ENCODE measurements around the gene AOC3. TPM values are rescaled to one million over a fixed set of nuclear protein-coding genes. Genes with fewer than 3 reads are reported as not detected.

Gene AOC3
- total and polyA plus RNA-seq, 2 of the 13 experiments (the other 11 are each of a cell fraction or from before 2014, with no cell fraction given) = 8.7 to 51.7 TPM

DNA sequence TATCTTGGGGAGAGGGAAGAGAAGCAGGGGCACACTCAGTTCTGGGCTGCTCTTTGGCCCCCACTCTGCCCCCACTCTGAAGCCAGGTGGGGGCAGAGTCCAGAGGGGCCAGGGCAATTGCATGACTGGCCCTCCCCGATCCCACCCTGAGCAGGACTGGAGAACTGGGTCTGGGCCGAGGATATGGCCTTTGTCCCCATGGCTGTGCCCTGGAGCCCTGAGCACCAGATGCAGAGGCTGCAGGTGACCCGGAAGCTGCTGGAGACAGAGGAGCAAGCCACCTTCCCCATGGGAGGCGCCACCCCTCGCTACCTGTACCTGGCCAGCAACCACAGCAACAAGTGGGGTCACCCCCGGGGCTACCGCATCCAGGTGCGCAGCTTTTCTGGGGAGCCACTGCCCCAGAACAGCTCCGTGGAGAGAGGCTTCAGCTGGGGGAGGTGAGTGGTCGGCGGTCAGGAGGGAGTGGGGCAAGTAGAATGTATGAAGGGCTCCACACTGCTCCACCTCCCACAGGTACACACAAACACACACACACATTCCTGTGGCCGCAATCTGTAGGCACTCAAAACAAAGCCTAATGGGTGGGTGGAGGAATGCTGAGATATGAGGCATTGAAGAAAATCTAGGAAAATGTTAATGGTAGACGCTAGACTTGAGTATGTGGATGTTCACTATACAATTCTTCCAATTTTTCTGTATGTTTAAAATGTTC, 21.4 kb downstream of the AOC3 start:
- Histone ChIP-seq H3K27me3 (ENCODE audit: control insufficient read depth in 1 of 2, insufficient read depth in 2 of 2, low read length in 2 of 2) (no peaks in the 10 kb centered on the region), H3K9me3 (ENCODE audit: low read length) (peaks cover 9% of the 10 kb centered on the region), H3K4me1 (ENCODE audit: insufficient read depth, low read length) (peaks cover 58% of the 10 kb centered on the region), H3K79me2 (ENCODE audit: insufficient read depth, low read length) (no peaks in the 10 kb centered on the region), H3K36me3 (replicated peaks in 1 of 2; ENCODE audit: control insufficient read depth in 1 of 2, insufficient read depth in 2 of 2, low read length in 2 of 2) (no peaks in the 10 kb centered on the region), H2AFZ (ENCODE audit: low read length) (no peak overlapping the region), H3K4me2 (ENCODE audit: low read depth, low read length) (peak overlapping the region; percentile 23; the same call in 1 of the 2 replicates), H4K20me1 (ENCODE audit: insufficient read depth, low read length) (no peaks in the 10 kb centered on the region), H3K4me3 (replicated peaks in 1 of 3; ENCODE audit: insufficient read depth in 1 of 3, low read depth in 2 of 3, low read length in 3 of 3) (no peak overlapping the region), H3K9ac (ENCODE audit: insufficient read depth, low read depth, low read length) (no peak overlapping the region), H3K27ac (ENCODE audit: extremely low read length, insufficient read depth, low read length) (peak overlapping the region; percentile 5)
- no TSS peak for BruUV-seq (replicated peaks)
- ATAC-seq = peak; percentile 50
- CTCF ChIA-PET (ENCODE audit: low intra/inter-chr PET ratio, low total read pairs) = no interaction called here
- no peak for FAIRE-seq
- POLR2A ChIA-PET = interaction anchor here (1.2 kb wide), 5 partner anchors 14 to 48 kb away, joined by 3 to 5 read pairs (median 4); partner anchors contain the start of gene BECN1
- WGBS (ENCODE audit: low lambda C conversion rate) = 74% methylated on average over 12 of the region's 13 CpGs
- in situ Hi-C loops (cut with HindIII; ENCODE audit: extremely low pct_ligation_motif_present, low pct_unique_long_range_greater_than_20kb) = no loop called here
- intact Hi-C loops (cut with micrococcal nuclease; ENCODE audit: unreplicated experiment) = no loop called here
- no peak for DNase-seq (ENCODE audit: low spot score)
- no peak for TF ChIP-seq HMG20B (CRISPR knock-in tag; conservative IDR thresholded peaks at IDR 0.05)
- no peak for TF ChIP-seq ZBTB21 (CRISPR knock-in tag; IDR thresholded peaks at IDR 0.05)
- TF ChIP-seq ESRRA (CRISPR knock-in tag; IDR thresholded peaks at IDR 0.05; ENCODE audit: low read depth) = no peak
- peak; percentile 59; the same call in 1 of the 2 replicates for TF ChIP-seq HES4 (CRISPR knock-in tag; IDR thresholded peaks at IDR 0.05; ENCODE audit: borderline replicate concordance)
- TF ChIP-seq RBAK (CRISPR knock-in tag; IDR thresholded peaks at IDR 0.05) = no peak
- TF ChIP-seq ZEB1 (IDR thresholded peaks at IDR 0.05; ENCODE audit: insufficient replicate concordance, low read depth) = peak; percentile 61
- no peak for TF ChIP-seq ZKSCAN5 (CRISPR knock-in tag; IDR thresholded peaks at IDR 0.05)
- TF ChIP-seq, protein P1, sequence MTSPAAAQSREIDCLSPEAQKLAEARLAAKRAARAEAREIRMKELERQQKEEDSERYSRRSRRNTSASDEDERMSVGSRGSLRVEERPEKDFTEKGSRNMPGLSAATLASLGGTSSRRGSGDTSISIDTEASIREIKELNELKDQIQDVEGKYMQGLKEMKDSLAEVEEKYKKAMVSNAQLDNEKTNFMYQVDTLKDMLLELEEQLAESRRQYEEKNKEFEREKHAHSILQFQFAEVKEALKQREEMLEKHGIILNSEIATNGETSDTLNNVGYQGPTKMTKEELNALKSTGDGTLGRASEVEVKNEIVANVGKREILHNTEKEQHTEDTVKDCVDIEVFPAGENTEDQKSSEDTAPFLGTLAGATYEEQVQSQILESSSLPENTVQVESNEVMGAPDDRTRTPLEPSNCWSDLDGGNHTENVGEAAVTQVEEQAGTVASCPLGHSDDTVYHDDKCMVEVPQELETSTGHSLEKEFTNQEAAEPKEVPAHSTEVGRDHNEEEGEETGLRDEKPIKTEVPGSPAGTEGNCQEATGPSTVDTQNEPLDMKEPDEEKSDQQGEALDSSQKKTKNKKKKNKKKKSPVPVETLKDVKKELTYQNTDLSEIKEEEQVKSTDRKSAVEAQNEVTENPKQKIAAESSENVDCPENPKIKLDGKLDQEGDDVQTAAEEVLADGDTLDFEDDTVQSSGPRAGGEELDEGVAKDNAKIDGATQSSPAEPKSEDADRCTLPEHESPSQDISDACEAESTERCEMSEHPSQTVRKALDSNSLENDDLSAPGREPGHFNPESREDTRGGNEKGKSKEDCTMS (CRISPR knock-in tag; conservative IDR thresholded peaks at IDR 0.05) = no peak
- TF ChIP-seq MEIS2 (CRISPR knock-in tag; IDR thresholded peaks at IDR 0.05) = no peak
- peak; percentile 69 for TF ChIP-seq HNF4G (IDR thresholded peaks at IDR 0.05; ENCODE audit: borderline replicate concordance, low read depth, low read length)
- TF ChIP-seq HNF4G (CRISPR knock-in tag; IDR thresholded peaks at IDR 0.05; ENCODE audit: borderline replicate concordance, low read depth) = peak; percentile 45; the same call in 1 of the 2 replicates
- no peak for TF ChIP-seq NCOA2 (CRISPR knock-in tag; IDR thresholded peaks at IDR 0.05)
- peak; percentile 31; the same call in 1 of the 2 replicates for TF ChIP-seq ELF1 (CRISPR knock-in tag; IDR thresholded peaks at IDR 0.05)
- TF ChIP-seq ZNF34 (CRISPR knock-in tag; IDR thresholded peaks at IDR 0.05; ENCODE audit: borderline replicate concordance) = no peak
- TF ChIP-seq ZNF441 (CRISPR knock-in tag; IDR thresholded peaks at IDR 0.05; ENCODE audit: borderline replicate concordance) = no peak
- TF ChIP-seq, protein P2, sequence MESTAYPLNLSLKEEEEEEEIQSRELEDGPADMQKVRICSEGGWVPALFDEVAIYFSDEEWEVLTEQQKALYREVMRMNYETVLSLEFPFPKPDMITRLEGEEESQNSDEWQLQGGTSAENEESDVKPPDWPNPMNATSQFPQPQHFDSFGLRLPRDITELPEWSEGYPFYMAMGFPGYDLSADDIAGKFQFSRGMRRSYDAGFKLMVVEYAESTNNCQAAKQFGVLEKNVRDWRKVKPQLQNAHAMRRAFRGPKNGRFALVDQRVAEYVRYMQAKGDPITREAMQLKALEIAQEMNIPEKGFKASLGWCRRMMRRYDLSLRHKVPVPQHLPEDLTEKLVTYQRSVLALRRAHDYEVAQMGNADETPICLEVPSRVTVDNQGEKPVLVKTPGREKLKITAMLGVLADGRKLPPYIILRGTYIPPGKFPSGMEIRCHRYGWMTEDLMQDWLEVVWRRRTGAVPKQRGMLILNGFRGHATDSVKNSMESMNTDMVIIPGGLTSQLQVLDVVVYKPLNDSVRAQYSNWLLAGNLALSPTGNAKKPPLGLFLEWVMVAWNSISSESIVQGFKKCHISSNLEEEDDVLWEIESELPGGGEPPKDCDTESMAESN (CRISPR knock-in tag; conservative IDR thresholded peaks at IDR 0.05) = no peak
- TF ChIP-seq POLR2AphosphoS2 (IDR thresholded peaks at IDR 0.05; ENCODE audit: low read depth, low read length) = no peak
- peak; percentile 51; the same call in 1 of the 2 replicates for TF ChIP-seq ZBTB7B (CRISPR knock-in tag; IDR thresholded peaks at IDR 0.05)
- TF ChIP-seq ZFP36 (IDR thresholded peaks at IDR 0.05; ENCODE audit: borderline replicate concordance, low read depth, low read length, partially characterized antibody) = no peak
- no peak for TF ChIP-seq SIN3B (IDR thresholded peaks at IDR 0.05; ENCODE audit: low read length)
- TF ChIP-seq, protein P3, sequence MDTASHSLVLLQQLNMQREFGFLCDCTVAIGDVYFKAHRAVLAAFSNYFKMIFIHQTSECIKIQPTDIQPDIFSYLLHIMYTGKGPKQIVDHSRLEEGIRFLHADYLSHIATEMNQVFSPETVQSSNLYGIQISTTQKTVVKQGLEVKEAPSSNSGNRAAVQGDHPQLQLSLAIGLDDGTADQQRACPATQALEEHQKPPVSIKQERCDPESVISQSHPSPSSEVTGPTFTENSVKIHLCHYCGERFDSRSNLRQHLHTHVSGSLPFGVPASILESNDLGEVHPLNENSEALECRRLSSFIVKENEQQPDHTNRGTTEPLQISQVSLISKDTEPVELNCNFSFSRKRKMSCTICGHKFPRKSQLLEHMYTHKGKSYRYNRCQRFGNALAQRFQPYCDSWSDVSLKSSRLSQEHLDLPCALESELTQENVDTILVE (CRISPR knock-in tag; IDR thresholded peaks at IDR 0.05) = no peak

Measured in HepG2 (cell line).